Calu3 (cell line): Measurements from ENCODE around the gene SLC7A1. TPM values are rescaled to one million over a fixed set of nuclear protein-coding genes. Genes with fewer than 3 reads are reported as not detected.

Experiments
- BruUV-seq: library from RNA; stranded (reverse); fragments of 400-500 nt; replicated peaks from 2 replicates; lab custom pipeline; 2021; lab: Mats Ljungman, UMichigan
- CTCF ChIA-PET: fragments of 300-600 bp; sonication (Branson Sonifier 250); formaldehyde crosslinking; loops from one replicate; lab custom pipeline; 2022; ENCODE audit warnings: antibody characterized with exemption; lab: Charles Lee
- DNase-seq: peaks from one replicate; pipeline ENCODE4 v3.0.0; 2022
- H3K27ac Mint-ChIP-seq: one replicate; pipeline ENCODE4 v1.8.0; 2022; ENCODE audit warnings: mixed read lengths; ENCODE audit not compliant: unreplicated experiment
- H3K27me3 Mint-ChIP-seq: one replicate; pipeline ENCODE4 v1.8.0; 2022; ENCODE audit warnings: mixed read lengths; ENCODE audit not compliant: unreplicated experiment
- H3K36me3 Mint-ChIP-seq: one replicate; pipeline ENCODE4 v1.8.0; 2022; ENCODE audit warnings: mild to moderate bottlenecking, moderate library complexity, mixed read lengths; ENCODE audit not compliant: insufficient read depth, unreplicated experiment
- H3K4me1 Mint-ChIP-seq: one replicate; pipeline ENCODE4 v1.8.0; 2022; ENCODE audit warnings: mild to moderate bottlenecking, low read depth, mixed read lengths; ENCODE audit not compliant: unreplicated experiment
- H3K4me3 Mint-ChIP-seq: one replicate; pipeline ENCODE4 v1.8.0; 2022; ENCODE audit warnings: mild to moderate bottlenecking, low read depth, moderate library complexity, mixed read lengths; ENCODE audit not compliant: unreplicated experiment
- H3K9me3 Mint-ChIP-seq: one replicate; pipeline ENCODE4 v1.8.0; 2022; ENCODE audit warnings: low read depth, mixed read lengths; ENCODE audit not compliant: unreplicated experiment
- intact Hi-C: fragments of 100-400 bp; cut with micrococcal nuclease; formaldehyde crosslinking; loops from one replicate; pipeline ENCODE4 v1.10.0; 2022; ENCODE audit not compliant: unreplicated experiment
- total RNA-seq: library from RNA; stranded (reverse); gene quantifications from 2 replicates; pipeline ENCODE4 v1.2.3, GENCODE V29; 2022
- TF ChIP-seq, protein P1 (sequence below): fragments of 200-600 bp; IDR thresholded peaks from one replicate; pipeline ENCODE4 v1.8.0; 2022; ENCODE audit warnings: antibody characterized with exemption; ENCODE audit not compliant: unreplicated experiment

The SLC7A1 gene
- total RNA-seq, 1 experiment from 2014 or later = 86.6 TPM

DNA sequence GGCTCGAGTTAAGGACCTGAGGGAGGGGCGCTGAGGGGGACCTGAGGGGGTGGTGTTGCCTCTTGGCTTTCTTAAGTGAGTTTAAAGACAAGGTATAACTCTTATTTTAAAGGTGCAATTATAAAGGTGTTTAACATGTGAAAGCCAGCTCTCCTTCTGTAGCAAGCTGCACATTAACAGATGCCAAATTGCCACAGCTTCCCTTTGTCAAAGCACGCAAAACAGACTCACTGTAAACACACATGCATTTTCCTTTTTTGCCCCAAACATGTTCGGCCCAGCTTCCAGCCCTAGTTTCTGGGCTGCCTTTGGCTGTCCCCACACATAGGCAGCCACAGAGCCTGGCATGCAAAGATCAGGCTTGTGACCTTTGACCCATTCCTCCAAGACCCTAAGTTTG, 111.9 kb downstream of the SLC7A1 start:
- CTCF ChIA-PET = no interaction called here

DNA sequence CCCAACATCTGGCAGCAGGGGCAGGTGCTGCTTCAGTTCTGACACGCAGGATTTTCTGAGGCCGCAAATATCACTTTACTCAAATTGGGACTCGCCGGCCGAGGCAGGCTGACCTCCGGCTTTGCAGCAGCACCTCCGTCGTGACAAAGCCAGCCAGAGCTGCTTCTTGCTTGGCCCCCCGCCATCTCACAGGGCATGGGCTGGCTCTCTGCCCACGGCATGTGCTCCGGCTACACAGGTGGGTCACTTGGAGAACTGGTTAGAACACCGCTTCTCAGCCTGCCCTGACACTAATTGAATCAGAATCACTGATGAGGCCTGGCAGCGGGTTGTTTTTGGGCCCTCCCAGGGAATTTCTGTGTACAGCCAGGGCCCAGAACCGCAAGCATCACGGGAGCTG, 112.3 kb downstream of the SLC7A1 start:
- no peak for DNase-seq
- Mint-ChIP-seq H3K36me3 (no peaks in the 10 kb centered on the region), H3K9me3 (no peaks in the 10 kb centered on the region), H3K27me3 (peaks cover 89% of the 10 kb centered on the region), H3K4me1 (no peaks in the 10 kb centered on the region), H3K4me3 (no peak overlapping the region), H3K27ac (no peak overlapping the region)
- BruUV-seq = no TSS peak
- CTCF ChIA-PET = no interaction called here
- intact Hi-C loops = no loop called here
- TF ChIP-seq, protein P1, sequence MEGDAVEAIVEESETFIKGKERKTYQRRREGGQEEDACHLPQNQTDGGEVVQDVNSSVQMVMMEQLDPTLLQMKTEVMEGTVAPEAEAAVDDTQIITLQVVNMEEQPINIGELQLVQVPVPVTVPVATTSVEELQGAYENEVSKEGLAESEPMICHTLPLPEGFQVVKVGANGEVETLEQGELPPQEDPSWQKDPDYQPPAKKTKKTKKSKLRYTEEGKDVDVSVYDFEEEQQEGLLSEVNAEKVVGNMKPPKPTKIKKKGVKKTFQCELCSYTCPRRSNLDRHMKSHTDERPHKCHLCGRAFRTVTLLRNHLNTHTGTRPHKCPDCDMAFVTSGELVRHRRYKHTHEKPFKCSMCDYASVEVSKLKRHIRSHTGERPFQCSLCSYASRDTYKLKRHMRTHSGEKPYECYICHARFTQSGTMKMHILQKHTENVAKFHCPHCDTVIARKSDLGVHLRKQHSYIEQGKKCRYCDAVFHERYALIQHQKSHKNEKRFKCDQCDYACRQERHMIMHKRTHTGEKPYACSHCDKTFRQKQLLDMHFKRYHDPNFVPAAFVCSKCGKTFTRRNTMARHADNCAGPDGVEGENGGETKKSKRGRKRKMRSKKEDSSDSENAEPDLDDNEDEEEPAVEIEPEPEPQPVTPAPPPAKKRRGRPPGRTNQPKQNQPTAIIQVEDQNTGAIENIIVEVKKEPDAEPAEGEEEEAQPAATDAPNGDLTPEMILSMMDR = no peak

More for the DNA sequence above, 111.9 kb downstream of the SLC7A1 start:
- no peaks in the 10 kb centered on the region for H3K36me3 Mint-ChIP-seq
- BruUV-seq = no TSS peak
- TF ChIP-seq, protein P1 = no peak
- H3K4me1 Mint-ChIP-seq = no peaks in the 10 kb centered on the region
- intact Hi-C loops = no loop called here
- H3K27me3 Mint-ChIP-seq = peaks cover 88% of the 10 kb centered on the region
- DNase-seq = no peak
- no peak overlapping the region for H3K4me3 Mint-ChIP-seq
- H3K27ac Mint-ChIP-seq = no peak overlapping the region
- no peaks in the 10 kb centered on the region for H3K9me3 Mint-ChIP-seq

DNA sequence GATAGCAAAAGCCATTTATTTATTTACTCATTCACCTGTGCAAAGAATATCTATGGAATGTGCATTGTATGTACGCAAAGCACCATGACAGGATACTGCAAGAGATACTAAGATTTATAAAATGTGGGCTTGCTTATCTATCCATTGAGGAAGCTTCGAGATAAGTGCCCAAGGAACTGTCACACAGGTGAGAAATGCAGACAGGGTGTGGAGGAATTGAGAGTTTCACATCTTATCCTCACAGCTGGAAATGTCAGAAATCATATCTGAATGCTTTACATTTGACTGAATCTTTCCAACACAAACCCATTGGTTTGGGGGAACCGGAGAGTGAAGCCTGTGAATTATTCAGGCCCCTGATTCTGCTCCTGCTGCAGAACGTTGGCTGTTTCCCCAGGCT, 113.0 kb downstream of the SLC7A1 start:
- intact Hi-C loops = no loop called here
- Mint-ChIP-seq H3K27ac (no peak overlapping the region), H3K36me3 (no peaks in the 10 kb centered on the region), H3K27me3 (peaks cover 89% of the 10 kb centered on the region), H3K4me1 (no peaks in the 10 kb centered on the region), H3K4me3 (no peak overlapping the region), H3K9me3 (no peaks in the 10 kb centered on the region)
- DNase-seq = no peak
- TF ChIP-seq, protein P1 = no peak
- no TSS peak for BruUV-seq
- CTCF ChIA-PET = no interaction called here

DNA sequence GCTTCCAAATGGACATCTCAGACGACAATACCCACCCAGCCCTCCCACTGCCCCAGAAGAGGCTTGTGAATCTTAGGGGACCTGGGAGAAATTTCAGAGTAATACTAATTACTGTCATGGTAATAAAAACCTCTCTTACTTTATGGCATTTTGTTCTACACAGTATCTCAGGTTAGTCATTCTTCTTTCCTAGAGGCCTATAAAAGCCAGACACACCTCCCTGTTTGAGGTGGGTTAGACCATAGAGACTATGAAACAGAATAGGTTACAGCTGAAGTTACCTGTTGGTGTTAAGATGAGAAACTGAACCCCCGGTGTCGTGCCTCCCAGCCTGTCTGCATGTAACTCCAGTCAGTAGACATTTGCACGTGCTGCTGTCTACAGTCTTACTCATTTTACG, 113.9 kb downstream of the SLC7A1 start:
- no peaks in the 10 kb centered on the region for H3K36me3 Mint-ChIP-seq
- no peak overlapping the region for H3K4me3 Mint-ChIP-seq
- H3K4me1 Mint-ChIP-seq = no peaks in the 10 kb centered on the region
- H3K27me3 Mint-ChIP-seq = peaks cover 80% of the 10 kb centered on the region
- no peaks in the 10 kb centered on the region for H3K9me3 Mint-ChIP-seq
- TF ChIP-seq, protein P1 = no peak
- CTCF ChIA-PET = no interaction called here
- DNase-seq = no peak
- intact Hi-C loops = no loop called here
- no TSS peak for BruUV-seq
- H3K27ac Mint-ChIP-seq = no peak overlapping the region
